Loucy (cell line): ENCODE measurements around the gene TSACC.
A peak's percentile ranks its signal among the peaks of the same experiment; 100 is the strongest.

ENCODE experiments used
- CTCF ChIP-seq: fragments of 200-600 bp; sonication (generic); conservative IDR thresholded peaks from 2 replicates; pipeline ENCODE4 v1.5.1; 2014; ENCODE audit warnings: mild to moderate bottlenecking, antibody characterized with exemption, low read length
- EZH2phosphoT487 ChIP-seq: fragments of 200-600 bp; IDR thresholded peaks from 2 replicates; pipeline ENCODE4 v1.6.1; 2018; ENCODE audit warnings: antibody characterized with exemption, mild to moderate bottlenecking, moderate library complexity, borderline replicate concordance

GRCh38 chr1:156356875-156357534 lies 18.7 kb downstream of the TSACC start:
- TF ChIP-seq CTCF, result peak; percentile 89
- no peak for TF ChIP-seq EZH2phosphoT487
